ENCODE results near the gene CYB5A. TPM values are rescaled to one million over a fixed set of nuclear protein-coding genes. Genes with fewer than 3 reads are reported as not detected.

CYB5A gene
- total RNA-seq, 6 experiments from 2014 or later, result 817 to 1,434 (median 907) TPM

DNA sequence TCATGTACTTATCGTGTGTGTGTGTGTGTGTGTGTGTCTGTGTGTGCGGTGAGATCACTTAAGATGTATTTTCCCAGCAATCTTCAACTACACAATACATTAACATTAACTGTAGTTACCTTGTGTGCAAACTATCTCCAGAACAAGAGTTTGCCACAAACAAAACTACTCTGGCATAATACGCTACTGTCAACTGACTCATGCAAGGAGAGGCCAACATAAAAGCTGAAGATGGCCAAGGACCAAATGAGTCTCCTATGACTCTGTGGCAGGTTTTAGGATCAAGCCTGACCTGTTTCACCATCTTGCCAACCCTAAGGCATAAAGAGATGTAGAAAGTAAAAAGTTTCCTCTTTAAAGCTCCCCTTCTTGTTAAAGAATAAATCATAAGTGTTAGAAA, 20.1 kb downstream of the CYB5A start:
- H3K4me1 ChIP-seq, result peaks cover 0 to 99% (median 38%) of the 10 kb centered on the region in 4 donors
- H3K4me3 ChIP-seq, result no peak overlapping the region
- no peak for DNase-seq
- intact Hi-C loops (cut with DNase I), result no loop called here
- H3K9me3 ChIP-seq, result no peaks in the 10 kb centered on the region
- H3K27me3 ChIP-seq, result no peaks in the 10 kb centered on the region
- 55% methylated on average over 3 of the region's 3 CpGs for WGBS (ENCODE audit: insufficient coverage, low coverage, low lambda C conversion rate, missing lambda C conversion rate)
- no peak for ATAC-seq
- peaks cover 0 to 18% (median 5%) of the 10 kb centered on the region in 4 donors for H3K36me3 ChIP-seq
- TF ChIP-seq, protein P1, sequence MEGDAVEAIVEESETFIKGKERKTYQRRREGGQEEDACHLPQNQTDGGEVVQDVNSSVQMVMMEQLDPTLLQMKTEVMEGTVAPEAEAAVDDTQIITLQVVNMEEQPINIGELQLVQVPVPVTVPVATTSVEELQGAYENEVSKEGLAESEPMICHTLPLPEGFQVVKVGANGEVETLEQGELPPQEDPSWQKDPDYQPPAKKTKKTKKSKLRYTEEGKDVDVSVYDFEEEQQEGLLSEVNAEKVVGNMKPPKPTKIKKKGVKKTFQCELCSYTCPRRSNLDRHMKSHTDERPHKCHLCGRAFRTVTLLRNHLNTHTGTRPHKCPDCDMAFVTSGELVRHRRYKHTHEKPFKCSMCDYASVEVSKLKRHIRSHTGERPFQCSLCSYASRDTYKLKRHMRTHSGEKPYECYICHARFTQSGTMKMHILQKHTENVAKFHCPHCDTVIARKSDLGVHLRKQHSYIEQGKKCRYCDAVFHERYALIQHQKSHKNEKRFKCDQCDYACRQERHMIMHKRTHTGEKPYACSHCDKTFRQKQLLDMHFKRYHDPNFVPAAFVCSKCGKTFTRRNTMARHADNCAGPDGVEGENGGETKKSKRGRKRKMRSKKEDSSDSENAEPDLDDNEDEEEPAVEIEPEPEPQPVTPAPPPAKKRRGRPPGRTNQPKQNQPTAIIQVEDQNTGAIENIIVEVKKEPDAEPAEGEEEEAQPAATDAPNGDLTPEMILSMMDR (IDR thresholded peaks at IDR 0.05), result no peak
- TF ChIP-seq POLR2A (IDR thresholded peaks at IDR 0.05), result no peak
- no peak overlapping the region for H3K27ac ChIP-seq

DNA sequence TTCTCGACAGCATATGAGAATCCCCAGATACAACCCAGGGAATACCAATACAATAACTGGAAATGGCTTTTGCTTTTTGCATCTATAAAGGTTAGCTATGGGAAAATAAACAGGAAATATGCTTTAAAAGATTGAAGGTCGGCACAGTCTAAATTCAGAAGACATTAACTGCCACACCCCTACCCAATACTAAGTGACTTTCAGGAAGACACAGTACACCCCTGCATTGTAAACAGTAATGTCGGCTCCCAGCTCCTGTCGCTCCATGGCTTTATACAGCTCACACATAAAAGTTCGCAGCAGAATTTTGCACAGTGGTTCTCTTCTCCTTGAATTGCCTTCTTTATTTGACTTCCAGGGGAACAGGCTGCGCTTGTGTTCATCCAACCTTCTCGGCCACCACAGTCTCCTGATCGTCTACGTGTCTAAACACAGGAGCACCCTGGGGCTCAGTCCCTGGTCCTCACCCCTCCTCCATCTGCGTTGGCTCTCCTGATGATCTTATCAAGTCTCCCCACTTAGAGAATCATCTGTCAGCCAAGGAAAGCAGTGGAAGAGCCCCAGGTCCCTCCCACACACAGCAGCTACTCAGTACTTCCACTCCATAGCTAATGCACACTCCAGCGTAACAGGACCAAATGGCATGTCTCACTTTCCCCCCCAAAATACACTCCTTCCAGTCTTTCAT, 22.7 kb downstream of the CYB5A start:
- no peak for DNase-seq
- intact Hi-C loops (cut with DNase I), result no loop called here
- TF ChIP-seq POLR2A (IDR thresholded peaks at IDR 0.05), result no peak
- TF ChIP-seq, protein P1 (IDR thresholded peaks at IDR 0.05), result no peak
- no peaks in the 10 kb centered on the region for H3K9me3 ChIP-seq
- WGBS (ENCODE audit: insufficient coverage, low coverage, low lambda C conversion rate, missing lambda C conversion rate), result 33% methylated on average over 9 of the region's 11 CpGs
- H3K4me1 ChIP-seq, result peaks cover 0 to 100% (median 36%) of the 10 kb centered on the region in 4 donors
- peak overlapping the region in 1 of 3 donors; percentile 12 for H3K4me3 ChIP-seq
- peak in 3 of 4 donors; percentile 1 to 11 (median 3) for ATAC-seq
- H3K27me3 ChIP-seq, result no peaks in the 10 kb centered on the region
- H3K27ac ChIP-seq, result peak overlapping the region in 2 of 3 donors; percentile 24 to 80
- peaks cover 0 to 25% (median 12%) of the 10 kb centered on the region in 4 donors for H3K36me3 ChIP-seq

DNA sequence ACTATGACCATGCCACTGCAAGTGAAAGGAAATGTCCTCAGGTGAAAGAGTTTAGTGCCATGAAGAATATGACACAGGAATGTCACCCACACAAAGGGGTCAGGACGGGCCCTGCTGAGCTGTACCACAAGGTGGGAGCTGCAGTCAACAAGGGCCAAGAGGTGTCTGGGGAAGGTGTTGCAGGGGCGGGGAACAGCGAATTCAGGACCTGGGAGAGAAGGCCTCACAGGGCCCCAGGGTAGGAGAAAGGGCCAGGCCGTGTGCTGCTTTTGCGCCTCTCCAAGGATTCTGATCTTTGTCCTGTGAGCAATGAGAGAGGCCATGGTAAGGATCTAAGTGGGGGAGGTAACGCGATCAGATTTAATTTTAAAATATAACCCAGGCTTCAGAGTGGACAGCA, 23.6 kb downstream of the CYB5A start:
- Histone ChIP-seq H3K27me3 (no peaks in the 10 kb centered on the region), H3K4me1 (peaks cover 0 to 93% (median 34%) of the 10 kb centered on the region in 4 donors), H3K27ac (peak overlapping the region in 2 of 3 donors; percentile 61 to 80), H3K36me3 (peaks cover 0 to 25% (median 10%) of the 10 kb centered on the region in 4 donors), H3K9me3 (no peaks in the 10 kb centered on the region), H3K4me3 (peak overlapping the region in 1 of 3 donors; percentile 12)
- peak; percentile 3 to 36 (median 10) for ATAC-seq
- WGBS (ENCODE audit: insufficient coverage, low coverage, low lambda C conversion rate, missing lambda C conversion rate), result 42% methylated on average over 6 of the region's 7 CpGs
- DNase-seq, result no peak
- intact Hi-C loops (cut with DNase I), result no loop called here
- TF ChIP-seq, protein P1 (IDR thresholded peaks at IDR 0.05), result no peak
- no peak for TF ChIP-seq POLR2A (IDR thresholded peaks at IDR 0.05)

DNA sequence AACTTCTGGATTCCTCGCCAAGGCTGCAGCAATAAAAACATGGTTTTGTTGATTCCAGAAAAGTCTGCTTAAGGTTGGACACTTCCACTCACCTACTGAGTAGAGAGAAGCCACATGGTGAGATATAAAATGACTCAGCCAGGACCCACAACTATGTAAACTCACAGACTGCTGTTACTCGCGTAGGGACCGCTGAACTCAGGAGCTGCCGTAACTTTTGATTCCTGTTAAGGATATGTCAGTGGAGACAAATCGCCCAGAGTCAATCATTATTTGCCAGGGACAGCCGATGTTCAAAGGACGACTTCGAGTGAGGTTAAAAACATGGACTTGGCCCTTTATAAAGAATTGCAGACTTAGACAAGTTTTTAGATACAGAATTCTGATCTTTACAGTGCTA, 25.6 kb downstream of the CYB5A start:
- 34% methylated on average over 9 of the region's 9 CpGs for WGBS (ENCODE audit: insufficient coverage, low coverage, low lambda C conversion rate, missing lambda C conversion rate)
- peak; percentile 41 to 77 (median 56) for ATAC-seq
- peaks cover 0 to 44% (median 18%) of the 10 kb centered on the region in 4 donors for H3K36me3 ChIP-seq
- H3K27me3 ChIP-seq, result no peaks in the 10 kb centered on the region
- no peak for DNase-seq
- H3K4me3 ChIP-seq, result peak overlapping the region in 1 of 3 donors; percentile 12
- intact Hi-C loops (cut with DNase I), result no loop called here
- peak overlapping the region; percentile 17 to 80 (median 61) for H3K27ac ChIP-seq
- H3K9me3 ChIP-seq, result no peaks in the 10 kb centered on the region
- peaks cover 0 to 92% (median 36%) of the 10 kb centered on the region in 4 donors for H3K4me1 ChIP-seq
- peak; percentile 16 for TF ChIP-seq POLR2A (IDR thresholded peaks at IDR 0.05)
- TF ChIP-seq, protein P1 (IDR thresholded peaks at IDR 0.05), result no peak
